Muscle of back (tissue), 11 donors: Measurements from ENCODE around the gene PEAK3. TPM values are rescaled to one million over a fixed set of nuclear protein-coding genes. Genes with fewer than 3 reads are reported as not detected.

ENCODE experiments used
- DNase-seq, 3 donors: peaks; one replicate each; pipeline versions ENCODE4 v3.0.0 to v3.0.0-alpha.2; 2013
- polyA plus RNA-seq, 10 donors: library from polyadenylated mRNA; unstranded; fragments of 120-200 nt; gene quantifications; one replicate each; pipeline ENCODE4 v1.2.1, GENCODE V29; 2013; ENCODE audit not compliant: insufficient read length in 10 of 10

Gene PEAK3
- polyA plus RNA-seq, 10 donors: 0.05 to 0.24 (median 0.09) TPM; not detected in 2

- peak in 1 of 3 donors; percentile 52 for DNase-seq
These were observed 30.6 kb downstream of the PEAK3 start for GRCh38 chr19:2251106-2252054.

- no peak for DNase-seq
These were observed 31.2 kb downstream of the PEAK3 start for GRCh38 chr19:2250766-2251105.

DNA sequence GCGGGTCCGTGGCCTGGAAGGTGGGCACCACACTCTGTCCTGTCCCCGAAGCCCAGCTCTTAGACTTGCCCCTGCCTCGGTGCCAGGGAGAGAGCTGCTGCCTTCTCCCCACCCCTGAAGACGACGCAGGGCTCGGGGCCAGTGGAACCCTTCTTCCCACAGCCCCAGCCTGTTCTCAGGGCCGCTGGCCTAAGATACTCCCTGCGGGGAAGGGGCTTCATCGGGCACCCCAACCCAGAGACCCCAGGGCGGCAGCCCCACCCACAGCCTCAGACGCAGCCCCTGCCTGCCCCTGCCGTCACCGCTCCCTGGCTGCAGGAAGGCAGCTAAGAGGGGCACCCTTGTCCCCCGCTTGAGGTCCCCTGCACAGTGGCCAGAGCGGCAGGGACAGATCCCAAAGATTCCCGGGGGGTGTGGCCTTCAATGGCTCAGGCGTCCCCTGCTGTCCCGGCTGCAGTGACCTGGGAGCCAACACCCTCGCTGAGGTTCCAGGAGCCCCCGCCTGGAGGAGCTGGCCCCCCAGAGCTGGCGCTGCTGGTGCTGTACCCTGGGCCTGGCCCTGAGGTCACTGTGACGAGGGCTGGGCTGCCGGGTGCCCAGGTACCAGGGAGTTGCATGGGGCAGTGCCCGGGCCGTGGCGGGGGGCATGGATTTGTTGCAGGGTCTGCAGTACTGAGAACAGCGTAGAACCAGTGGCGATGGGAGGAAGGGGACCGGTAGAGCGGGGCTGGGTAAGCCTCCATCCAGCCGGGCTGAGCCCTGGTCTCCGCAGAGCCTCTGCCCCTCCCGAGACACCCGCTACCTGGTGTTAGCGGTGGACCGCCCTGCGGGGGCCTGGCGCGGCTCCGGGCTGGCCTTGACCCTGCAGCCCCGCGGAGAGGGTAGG lies 31.9 kb downstream of the PEAK3 start:
- DNase-seq: no peak

DNA sequence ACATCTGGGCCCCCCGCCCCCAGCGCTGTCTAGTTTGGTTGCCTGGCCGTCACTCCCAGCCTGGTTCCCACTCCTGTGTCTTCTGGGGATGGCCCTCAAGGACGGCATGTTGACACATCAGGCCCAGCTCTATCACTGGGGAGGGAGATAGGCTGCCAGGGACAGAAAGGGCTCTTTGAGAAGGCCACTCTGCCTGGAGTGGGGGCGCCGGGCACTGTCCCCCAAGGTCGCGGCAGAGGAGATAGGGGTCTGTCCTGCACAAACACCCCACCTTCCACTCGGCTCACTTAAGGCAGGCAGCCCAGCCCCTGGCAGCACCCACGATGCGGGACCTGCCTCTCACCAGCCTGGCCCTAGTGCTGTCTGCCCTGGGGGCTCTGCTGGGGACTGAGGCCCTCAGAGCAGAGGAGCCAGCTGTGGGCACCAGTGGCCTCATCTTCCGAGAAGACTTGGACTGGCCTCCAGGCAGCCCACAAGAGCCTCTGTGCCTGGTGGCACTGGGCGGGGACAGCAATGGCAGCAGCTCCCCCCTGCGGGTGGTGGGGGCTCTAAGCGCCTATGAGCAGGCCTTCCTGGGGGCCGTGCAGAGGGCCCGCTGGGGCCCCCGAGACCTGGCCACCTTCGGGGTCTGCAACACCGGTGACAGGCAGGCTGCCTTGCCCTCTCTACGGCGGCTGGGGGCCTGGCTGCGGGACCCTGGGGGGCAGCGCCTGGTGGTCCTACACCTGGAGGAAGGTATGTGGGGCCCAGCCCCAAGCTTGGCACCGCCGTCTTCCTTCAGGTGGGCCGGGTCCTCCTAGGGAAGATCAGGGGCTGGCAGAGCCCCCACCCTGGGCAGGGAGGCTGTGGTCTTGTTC lies 32.7 kb downstream of the PEAK3 start, which contains the start of gene AMH:
TSS of gene AMH (plus strand) at position 314 of the 857 bp plus-strand sequence. CDS start at position 324, 10 bp downstream.
- peak in 1 of 3 donors; percentile 34 for DNase-seq

DNA sequence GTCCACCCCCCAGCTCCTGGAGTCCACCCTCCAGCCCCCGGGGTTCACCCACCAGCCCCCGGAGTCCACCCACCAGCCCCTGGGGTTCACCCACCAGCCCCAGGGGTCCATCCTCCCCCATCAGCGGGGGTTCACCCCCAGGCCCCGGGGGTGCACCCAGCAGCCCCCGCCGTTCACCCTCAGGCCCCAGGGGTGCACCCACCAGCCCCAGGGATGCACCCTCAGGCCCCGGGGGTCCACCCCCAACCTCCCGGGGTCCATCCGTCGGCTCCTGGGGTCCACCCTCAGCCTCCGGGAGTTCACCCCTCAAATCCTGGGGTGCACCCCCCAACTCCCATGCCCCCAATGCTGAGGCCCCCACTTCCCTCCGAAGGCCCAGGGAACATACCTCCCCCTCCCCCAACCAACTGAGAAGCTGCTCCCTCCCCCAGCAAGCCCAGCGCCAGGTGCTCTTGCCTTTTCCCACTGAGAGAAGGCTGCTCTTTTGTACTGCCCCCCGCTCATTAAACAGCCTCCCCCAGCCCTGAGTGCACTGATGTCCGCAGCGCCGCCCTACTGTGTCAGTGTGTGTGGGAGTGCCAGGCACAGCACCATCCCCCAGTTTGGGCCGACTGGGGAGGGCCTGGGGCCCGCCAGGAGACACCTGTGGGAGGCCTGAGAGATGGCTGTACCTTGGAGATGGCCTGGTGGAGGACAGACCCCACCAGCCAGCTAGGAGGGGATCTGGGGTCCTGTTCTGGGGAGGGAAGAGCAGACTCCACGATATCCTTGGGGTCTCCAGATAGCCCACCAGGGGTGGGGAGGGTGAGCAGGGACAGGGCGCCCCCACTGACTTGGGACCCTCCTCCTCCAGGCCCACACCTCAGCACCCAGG lies 33.6 kb downstream of the PEAK3 start:
- peak in 1 of 3 donors; percentile 30 for DNase-seq

DNA sequence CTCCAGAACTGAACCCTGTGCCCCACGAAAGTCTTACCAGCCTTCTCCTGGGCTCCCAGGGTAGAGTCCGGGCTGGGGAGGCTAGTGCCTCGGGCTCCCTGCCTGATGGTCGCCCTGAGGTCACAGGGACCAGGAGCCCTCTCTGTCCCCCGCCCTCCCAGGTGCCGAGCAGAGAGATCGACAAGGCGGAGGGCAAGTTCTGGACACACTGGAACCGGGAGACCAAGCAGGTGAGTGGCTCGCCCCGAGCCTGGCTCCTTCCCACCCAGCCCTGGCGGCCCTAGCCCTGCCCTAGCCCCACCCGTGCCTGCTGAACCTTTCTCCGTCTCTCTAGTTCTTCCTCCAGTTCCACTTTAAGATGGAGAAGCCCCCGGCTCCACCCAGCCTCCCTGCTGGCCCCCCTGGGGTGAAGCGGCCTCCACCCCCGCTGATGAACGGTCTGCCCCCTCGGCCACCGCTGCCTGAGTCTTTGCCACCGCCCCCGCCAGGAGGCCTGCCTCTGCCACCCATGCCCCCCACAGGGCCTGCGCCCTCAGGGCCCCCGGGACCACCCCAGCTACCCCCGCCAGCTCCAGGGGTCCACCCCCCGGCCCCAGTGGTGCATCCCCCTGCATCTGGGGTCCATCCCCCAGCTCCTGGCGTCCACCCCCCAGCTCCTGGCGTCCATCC lies 34.4 kb downstream of the PEAK3 start:
- DNase-seq: no peak

GRCh38 chr19:2246801-2247361 lies 35.1 kb downstream of the PEAK3 start:
- peak in 1 of 3 donors; percentile 31 for DNase-seq

- no peak for DNase-seq
These were observed 35.9 kb downstream of the PEAK3 start for GRCh38 chr19:2246014-2246620.

GRCh38 chr19:2245273-2245672 lies 36.7 kb downstream of the PEAK3 start:
- DNase-seq: no peak

DNA sequence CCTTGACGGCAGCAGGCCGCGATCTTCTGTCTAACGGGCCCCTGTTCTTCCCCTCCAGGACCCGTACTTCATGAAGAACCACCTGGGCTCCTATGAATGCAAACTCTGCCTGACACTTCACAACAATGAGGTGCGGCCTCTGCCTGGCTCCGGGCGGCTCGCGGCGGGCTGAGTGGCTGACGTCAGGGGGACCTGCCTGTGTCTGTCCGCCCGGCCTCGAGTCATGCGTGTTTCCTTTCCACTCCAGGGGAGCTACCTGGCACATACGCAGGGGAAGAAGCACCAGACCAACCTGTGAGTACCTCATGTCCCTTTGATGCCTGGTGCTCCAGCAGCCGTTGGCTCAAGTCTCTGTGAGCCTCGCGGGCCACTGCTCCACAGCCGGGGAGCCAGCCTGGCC lies 37.5 kb downstream of the PEAK3 start:
- DNase-seq: no peak

GRCh38 chr19:2244125-2244411 lies 37.9 kb downstream of the PEAK3 start:
- no peak for DNase-seq

DNA sequence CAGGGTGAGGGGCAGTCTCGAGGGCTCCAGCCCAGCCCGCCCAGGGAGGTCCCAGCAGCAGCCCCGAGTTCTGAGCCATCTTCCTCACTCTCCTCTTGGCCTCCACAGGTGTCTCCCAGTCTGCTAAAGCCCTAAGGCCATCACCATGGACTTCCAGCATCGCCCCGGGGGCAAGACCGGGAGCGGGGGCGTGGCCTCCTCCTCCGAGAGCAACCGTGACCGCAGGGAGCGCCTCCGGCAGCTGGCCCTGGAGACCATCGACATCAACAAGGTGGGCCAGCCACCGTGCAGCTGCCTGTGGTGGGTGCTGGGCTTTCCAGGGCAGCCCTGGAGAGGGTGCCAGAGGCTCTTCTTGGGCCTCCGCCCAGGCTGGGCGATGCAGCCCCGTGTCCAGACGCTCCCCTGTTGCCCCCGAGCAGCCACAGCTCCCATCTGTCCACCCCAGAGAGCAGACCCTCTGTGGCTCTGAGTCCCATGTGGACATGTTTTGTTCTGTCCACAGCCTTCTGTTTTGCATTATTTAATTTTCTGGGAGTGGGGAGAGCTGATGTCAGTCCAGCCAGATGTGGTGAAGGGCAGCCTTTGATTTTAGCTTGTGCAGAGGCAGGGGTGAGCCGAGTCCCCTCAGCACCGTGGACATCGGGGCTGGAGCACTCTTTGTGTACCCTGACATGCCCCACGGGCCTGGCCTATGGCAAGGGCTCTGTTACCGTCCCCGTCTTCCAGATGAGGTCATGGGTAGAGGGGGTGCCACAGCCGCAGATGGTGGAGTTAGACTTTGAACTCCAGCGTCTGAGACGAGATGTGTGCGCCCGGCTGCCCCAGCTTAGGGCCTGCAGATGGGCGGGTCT lies 38.5 kb downstream of the PEAK3 start:
- no peak for DNase-seq

- no peak for DNase-seq
These were observed 39.2 kb downstream of the PEAK3 start for GRCh38 chr19:2242816-2243215.

DNA sequence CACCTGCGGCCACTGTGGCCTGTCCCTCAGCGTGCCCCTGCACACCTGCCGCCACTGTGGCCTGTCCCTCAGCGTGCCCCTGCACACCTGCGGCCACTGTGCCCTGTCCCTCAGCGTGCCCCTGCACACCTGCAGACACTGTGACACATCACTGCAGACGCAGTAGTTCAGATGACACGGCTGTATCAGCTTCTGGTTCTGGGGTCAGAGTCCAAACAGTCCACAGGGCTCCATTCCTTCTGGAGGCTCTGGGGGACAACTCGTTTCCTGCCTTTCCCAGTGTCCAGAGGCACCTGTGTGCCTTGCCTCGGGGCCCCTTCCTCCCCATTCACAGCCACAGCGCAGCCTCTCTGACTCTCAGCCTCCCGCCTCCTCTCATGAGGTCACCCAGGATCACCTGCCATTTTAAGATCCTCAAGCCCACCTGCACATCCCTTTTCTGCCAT lies 39.9 kb downstream of the PEAK3 start:
- no peak for DNase-seq

DNA sequence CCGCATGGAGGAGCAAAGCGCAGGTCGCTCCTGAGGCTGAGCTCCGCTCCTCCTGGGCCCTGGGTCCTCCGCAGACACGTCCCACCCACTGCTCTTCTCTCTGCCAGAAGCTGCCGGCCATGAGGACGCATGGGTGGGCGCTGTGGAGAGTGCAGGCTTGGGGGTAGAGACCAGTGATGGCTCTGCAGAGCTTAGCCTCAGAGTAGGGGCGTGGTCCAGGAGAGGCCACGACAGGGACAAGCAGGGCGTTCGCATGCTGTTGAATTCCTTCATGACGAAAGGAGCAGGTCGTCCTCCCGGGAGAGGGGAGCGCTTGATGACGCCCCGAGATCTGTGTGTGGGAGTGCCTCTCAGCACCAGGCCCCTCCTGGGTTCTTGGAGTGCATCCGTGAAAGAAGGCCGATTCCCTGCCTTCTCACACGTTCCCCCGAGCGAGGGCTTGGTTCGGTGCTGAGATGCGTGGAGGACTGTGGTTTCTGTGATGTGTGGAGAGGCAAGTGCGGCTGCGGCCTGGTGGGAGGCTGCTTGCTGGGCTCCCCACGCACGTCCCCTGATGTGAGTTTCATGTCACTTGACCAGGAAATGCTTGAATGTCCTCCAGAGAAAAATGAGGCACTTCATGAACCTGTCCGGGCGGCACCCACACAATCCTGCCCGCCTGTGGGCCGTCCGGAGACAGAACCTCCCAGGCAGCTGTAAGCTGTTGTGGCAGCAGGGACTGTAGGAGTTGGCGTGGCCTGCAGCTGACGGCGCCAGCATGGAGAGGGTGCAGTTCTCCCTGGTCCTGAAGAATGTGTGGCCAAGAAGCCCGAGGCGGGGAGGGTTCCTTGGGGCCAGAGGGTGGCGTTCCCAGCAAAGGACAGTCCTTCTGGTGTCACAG lies 40.9 kb downstream of the PEAK3 start:
- no peak for DNase-seq

DNA sequence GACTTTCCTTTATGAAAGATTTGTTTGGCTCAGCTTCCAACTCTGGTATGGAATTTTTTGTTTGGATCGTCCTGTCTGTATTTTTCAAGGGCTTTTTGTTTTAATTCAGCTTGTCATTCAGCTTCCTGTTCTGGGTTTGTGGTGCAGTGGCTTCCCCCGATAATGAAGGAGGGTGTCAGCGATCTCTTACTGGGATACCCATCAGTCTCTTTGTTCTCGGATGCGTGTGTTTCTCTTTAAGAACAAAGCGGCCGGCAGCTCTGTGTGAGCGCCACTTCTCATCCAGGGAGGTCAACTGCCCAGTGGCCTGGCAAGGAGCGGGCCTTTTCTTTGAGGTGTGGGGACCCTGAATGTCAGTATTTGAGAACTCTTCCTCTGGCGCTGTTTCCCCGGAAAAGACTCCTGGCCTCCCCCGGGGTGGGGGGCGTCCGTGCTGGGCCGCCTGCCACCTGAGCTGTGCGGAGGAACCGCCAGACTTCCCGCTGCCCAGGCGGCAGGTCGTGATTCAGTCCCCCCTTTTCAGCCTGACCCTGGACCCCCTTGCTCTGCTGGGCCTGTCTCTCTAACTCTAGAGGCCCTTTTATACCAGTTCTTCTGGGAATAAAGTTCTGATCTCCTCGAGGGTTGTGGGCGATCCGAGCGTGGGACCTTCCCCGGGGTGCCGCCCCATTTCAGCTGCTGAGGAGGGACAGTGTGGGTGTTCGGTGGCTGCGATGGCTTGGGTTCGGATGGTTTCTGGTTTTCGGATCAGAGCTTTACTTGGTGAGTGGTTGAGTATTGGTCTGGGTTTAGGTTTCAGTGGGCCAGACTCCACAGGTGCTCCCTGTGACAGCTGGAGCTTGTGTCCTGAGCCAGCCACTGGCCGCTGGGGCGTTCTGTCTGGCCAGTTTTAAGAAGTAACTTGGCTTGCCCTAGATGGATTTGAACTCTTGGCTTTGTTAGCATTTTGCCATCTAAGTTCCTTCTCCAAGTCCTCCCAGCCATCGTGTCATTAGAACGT lies 41.9 kb downstream of the PEAK3 start:
- DNase-seq: peak in 1 of 3 donors; percentile 36
